B cell (primary cell): ENCODE measurements around the gene USH1G.

Experiments used
- EZH2 ChIP-seq: IDR thresholded peaks from 2 replicates; pipeline ENCODE4 v1.6.1; 2012; ENCODE audit warnings: borderline replicate concordance, low read depth, mild to moderate bottlenecking, moderate library complexity, low read length; ENCODE audit not compliant: insufficient read depth, poor library complexity, severe bottlenecking
- TF ChIP-seq, protein P1 (sequence below): fragments of 200-600 bp; IDR thresholded peaks from one replicate; pipeline ENCODE4 v1.8.0; 2022; ENCODE audit warnings: antibody characterized with exemption, mild to moderate bottlenecking

GRCh38 chr17:74951680-74952421, 28.8 kb upstream of the USH1G start:
- TF ChIP-seq, protein P1, sequence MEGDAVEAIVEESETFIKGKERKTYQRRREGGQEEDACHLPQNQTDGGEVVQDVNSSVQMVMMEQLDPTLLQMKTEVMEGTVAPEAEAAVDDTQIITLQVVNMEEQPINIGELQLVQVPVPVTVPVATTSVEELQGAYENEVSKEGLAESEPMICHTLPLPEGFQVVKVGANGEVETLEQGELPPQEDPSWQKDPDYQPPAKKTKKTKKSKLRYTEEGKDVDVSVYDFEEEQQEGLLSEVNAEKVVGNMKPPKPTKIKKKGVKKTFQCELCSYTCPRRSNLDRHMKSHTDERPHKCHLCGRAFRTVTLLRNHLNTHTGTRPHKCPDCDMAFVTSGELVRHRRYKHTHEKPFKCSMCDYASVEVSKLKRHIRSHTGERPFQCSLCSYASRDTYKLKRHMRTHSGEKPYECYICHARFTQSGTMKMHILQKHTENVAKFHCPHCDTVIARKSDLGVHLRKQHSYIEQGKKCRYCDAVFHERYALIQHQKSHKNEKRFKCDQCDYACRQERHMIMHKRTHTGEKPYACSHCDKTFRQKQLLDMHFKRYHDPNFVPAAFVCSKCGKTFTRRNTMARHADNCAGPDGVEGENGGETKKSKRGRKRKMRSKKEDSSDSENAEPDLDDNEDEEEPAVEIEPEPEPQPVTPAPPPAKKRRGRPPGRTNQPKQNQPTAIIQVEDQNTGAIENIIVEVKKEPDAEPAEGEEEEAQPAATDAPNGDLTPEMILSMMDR, result no peak
- no peak for TF ChIP-seq EZH2
